Hematopoietic multipotent progenitor cell treated with erythropoietin and hydrocortisone succinate and interleukin-3 and kit ligand, for 6 days (in vitro differentiated cells): ENCODE results near the gene SMOC1.

Experiments
- DNase-seq: peaks from one replicate; pipeline ENCODE4 v3.0.0-alpha.2; 2015

Gene SMOC1

DNA sequence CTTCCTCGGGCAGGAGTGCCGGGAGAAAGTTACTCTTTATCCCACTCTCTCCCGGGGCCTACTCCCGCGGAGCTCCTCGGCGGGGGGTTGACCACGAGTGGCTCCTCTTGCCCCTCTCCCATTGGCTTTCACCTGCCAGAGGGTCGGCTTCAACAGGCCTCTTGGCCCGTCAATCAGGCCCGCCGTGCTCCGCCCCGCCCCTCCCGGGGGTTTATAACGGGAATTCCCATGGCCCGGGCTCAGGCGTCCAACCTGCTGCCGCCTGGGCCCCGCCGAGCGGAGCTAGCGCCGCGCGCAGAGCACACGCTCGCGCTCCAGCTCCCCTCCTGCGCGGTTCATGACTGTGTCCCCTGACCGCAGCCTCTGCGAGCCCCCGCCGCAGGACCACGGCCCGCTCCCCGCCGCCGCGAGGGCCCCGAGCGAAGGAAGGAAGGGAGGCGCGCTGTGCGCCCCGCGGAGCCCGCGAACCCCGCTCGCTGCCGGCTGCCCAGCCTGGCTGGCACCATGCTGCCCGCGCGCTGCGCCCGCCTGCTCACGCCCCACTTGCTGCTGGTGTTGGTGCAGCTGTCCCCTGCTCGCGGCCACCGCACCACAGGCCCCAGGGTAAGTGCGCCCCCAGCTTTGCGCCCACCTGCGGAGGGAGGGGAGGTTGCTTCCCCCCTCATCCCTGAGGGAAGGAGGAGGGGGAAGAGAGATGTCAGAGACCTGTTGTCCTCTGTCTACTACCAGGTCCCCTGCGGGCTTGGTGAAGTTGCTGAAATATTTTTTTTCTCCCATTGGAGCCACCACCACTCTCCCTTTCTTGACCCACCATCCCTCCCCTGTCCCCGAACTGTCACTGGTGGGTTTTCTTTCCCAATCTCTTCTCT, at the start of gene SMOC1:
Gene SMOC1, plus strand, starts transcription at position 242 of the 869 bp plus-strand sequence. Its CDS starts 263 bp downstream, at position 505.
- DNase-seq, result no peak

GRCh38 chr14:69838881-69839416, 40.3 kb upstream of the SMOC1 start:
- DNase-seq, result peak; percentile 6

DNA sequence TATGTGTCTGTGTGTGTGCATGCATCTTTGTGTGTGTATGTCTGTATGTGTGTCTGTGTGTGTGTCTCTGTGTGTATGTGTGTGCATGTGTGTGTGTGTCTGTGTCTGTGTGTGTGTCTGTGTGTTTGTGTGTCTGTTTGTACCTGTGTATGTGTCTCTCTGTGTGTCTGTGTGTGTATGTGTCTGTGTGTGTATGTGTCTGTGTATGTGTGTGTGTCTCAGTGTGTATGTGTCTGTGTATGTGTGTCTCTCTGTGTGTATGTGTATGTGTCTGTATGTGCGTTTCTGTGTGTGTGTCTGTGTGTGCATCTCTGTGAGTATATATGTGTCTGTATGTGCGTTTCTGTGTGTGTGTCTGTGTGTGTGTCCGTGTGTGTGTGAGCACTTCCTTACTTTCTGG, 39.6 kb upstream of the SMOC1 start:
- DNase-seq, result no peak

DNA sequence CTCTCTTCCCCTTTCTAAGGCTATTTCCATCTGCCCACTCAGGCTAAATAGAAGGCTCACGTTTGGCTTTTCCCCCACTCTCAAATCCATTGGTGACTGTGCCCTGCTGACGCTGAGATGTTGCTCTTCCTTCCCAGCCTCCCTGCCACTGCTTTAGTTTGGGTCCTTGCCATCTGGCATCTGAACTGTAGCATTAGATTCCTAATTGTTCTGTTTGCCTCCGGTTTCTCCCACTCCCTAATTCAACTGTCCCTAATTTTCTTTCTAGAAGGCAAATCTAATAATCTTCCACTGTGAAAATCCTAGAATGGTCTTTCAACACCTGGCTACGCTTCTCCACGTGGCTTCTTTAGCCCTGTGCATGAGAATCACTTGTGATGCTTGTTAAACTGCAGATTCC, 37.6 kb upstream of the SMOC1 start:
- no peak for DNase-seq

- no peak for DNase-seq
Observed at GRCh38 chr14:69842686-69843420, 36.4 kb upstream of the SMOC1 start.

DNA sequence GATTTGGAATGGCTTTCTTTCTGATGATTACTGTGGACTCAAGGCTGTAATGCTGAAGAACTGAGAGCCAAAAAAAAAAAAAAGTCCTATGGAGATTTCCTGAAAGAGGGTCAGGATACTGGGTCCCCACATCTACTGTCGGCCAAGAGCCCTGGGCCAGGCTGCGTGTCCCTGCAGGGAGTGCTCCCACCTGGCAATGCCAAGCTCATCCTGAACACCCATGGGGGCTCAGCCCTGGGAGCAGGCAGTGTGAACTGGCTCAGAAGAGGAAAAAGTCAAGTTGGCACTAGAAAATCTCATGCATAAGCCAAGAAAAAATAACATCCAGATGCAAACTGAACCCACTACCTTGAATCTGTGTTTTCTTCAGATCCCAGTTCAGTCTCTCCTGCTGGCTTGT, 35.0 kb upstream of the SMOC1 start:
- DNase-seq, result no peak

GRCh38 chr14:69845050-69845581, 34.1 kb upstream of the SMOC1 start:
- DNase-seq, result no peak

GRCh38 chr14:69845787-69846186, 33.4 kb upstream of the SMOC1 start:
- no peak for DNase-seq

DNA sequence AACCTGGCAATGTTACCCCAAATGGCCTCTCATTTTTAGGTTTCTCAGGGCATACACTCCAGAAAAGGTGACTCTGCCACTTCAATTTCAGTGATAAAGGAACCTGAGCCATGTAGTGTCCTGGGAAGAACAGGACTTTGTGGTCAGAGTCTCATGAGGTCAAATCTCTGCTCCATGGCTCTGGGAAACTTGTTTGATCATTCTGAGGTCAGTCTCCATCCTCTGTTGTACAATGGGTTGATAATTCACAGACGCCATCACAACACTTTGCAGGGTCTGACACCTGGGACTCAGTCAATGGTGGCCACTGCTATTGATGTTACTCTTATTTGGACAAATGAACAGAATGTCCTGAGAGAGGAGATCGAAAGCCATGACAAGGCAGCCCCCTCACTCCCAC, 31.1 kb upstream of the SMOC1 start:
- DNase-seq, result no peak

DNA sequence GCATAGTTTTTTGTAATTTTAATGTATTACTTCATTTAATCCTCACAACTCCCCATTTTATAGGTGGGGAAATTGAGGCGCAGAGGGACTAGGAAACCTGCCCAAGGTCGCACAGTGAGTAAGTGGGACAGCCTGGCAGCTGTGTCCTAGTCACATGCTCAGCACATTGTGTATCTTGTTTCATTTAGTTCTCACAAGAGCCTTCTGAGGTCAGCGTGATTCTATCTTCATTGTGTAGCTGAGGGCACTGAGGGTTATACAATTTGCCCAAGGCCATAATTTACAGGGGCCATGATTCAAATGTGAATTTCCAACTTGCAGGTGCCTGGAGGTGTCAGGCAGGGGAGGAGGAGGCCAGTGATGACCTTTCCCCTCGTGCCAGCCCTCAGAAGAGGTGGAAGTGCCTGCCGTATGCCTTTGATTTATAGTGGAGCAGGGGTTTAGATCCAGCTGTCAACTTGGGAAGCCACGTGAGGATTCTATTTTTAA, 30.3 kb upstream of the SMOC1 start:
- DNase-seq, result no peak

DNA sequence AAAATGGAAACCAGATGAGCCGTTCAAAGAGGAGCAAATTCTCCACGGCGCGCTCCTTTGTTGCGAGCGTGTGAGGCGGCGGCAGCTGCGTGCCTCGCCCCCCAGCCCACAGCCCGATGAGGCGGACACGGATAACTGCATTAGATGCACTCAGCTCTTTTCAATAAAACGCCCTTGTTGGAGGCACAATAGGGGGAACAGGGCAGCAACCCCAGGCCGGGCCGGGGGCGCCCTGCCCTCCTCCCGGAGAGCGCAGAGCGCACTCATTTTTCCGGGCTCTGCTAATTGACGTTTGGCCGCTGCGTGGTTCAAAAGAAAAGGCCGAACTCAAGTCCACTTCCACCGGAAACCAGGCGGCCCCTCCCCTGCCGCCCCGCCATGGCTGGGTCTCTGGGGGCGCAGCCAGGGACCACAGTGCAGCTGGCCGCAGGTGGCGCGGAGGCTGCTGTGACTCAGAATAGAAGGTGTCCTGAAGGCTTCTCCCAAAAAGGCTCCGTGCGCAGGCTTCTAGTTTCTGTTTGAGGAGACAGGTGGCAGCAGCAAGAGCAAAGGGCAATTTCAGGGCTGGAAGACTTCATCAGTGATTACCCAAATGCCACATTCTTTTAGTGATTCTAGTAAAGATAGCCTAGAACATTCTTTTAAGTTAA, 29.0 kb upstream of the SMOC1 start:
- DNase-seq, result no peak

- DNase-seq, result no peak
Observed at GRCh38 chr14:69850736-69851112, 28.5 kb upstream of the SMOC1 start.

DNA sequence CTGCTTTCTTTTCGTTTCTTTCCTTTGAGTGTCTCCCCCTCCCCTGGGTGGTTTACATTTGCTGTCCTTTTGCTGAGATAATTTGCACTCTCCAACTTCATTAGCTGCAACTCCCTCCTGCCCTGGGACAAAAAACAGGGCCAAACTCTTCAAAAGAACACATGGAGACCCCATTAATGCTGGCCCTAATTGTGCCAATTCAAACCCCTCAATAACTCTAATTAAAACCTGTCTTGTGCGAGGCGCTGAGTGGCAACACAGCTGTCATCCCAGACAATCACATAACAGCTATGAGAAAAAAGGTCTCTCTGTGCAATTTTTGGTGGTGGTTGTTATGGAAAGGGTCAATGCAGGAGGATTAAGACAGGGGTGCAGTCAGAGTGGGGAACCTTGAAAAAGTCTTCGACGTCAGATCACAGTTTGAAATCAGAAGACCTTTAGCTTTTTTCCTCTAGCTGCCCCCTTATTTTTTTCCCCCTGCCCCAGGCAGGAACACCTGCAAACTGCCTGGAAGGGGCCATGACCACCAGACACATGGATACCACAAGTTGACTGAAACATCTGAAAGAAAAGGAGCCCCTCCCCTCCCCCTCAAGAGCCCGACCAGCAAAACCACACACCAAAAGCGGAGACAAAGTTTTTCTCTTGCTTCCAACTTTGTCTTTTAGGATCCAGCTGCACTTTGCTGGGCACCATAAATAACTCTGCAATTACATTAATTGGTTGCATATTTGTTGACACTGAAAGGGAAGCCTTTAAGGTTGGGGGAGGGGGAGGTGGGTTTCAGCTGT, 26.5 kb upstream of the SMOC1 start:
- DNase-seq, result no peak

DNA sequence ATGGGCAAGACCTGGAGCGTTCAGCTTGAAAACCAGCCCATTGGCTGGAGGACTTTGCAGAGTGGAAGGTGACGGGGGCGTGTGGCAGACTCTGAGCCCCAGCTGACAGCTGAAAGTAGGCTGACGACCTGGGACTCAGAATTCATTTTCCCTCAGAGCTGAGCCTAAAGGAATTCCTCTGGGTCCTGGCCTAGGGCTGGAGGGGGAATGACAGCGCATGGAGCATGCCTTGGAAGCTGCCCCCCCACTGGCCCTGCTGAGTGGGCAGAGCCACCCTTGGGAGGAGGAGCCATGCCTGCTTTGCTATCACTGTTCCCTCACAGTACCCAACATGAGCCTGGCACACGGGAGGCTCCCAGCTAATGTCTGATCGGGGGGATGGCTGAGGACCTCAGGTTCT, 25.4 kb upstream of the SMOC1 start:
- no peak for DNase-seq

GRCh38 chr14:69854598-69854997, 24.6 kb upstream of the SMOC1 start:
- no peak for DNase-seq

DNA sequence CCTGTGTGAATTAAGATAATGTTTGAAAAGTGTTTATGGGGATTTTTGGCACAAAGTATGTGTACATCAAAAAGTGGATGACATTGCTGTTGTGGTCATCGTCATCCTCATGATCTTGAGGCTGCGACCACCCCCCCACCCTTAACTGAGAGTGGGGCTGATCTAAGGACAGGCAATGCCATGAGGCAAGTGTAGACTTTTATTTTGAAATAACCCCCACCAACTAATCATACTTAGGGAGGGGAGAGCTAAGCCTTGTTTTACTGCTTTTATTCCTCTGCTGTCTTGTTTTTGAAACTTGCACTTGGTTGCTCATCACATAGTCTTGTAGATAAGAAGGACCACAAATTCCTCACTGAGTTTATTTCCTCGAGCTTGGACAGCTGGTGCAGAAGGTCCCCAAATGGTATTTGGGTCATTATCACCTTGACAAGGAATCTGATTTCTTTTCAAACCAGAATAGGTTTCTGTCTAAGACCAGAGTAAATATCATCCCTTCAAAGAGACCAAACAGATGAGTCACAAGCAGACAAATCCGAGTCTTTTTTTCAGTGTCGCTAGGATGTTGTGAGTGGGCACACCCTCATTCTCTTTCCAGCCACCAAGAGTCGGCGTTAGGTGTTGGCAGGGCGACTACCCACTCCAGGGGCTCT, 23.9 kb upstream of the SMOC1 start:
- no peak for DNase-seq

DNA sequence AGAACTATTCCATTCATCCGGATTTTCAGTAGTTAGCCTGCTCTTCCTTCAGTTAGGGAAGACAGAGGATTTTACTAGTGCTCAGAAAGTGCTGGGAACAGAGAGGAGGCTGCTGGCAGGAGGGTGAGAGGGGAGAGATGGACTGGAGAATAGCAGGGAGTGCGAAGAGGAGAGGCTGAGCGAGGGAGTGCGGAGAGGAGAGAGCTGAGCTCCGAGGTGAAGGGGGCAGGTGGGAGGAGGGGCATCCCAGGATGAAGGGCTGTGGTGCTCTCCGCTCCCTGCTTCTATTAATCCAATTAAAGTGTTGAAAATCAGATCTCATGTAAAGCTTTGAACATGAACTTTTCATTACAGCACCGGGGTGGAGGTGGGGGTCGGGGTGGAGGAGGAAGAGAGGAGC, 20.4 kb upstream of the SMOC1 start:
- no peak for DNase-seq

- DNase-seq, result no peak
Observed at GRCh38 chr14:69859591-69859990, 19.6 kb upstream of the SMOC1 start.

- DNase-seq, result no peak
Observed at GRCh38 chr14:69860221-69860620, 19.0 kb upstream of the SMOC1 start.

- DNase-seq, result no peak
Observed at GRCh38 chr14:69861025-69861569, 18.1 kb upstream of the SMOC1 start.

DNA sequence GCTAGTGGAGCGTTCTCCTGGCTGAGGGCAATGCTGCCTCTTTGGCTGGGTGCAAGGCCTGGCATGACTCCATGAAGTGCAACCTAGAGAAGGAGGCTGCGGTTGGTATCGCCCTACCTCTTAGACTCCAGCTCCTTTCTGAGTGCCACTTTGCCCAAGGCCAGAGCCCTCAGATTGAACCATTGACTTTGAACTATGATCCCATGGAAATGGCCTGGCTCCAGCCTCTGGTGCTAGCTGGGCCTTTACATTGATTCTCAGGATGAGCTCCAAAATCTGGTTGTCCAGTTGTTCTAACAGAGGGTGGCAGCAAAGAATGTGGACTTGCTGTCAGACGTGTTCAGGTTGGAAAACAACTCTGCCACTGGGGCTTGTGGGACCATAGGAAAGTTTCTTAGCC, 16.1 kb upstream of the SMOC1 start:
- no peak for DNase-seq
